Stimulated activated CD8-positive, alpha-beta memory T cell treated with anti-CD3 and anti-CD28 coated beads, Interleukin-12 subunit alpha, Interleukin-12 subunit beta, amount 100 ng/mL, for 4 hours (primary cell): ENCODE measurements around the gene RAB35.

Experiments
- DNase-seq: peaks from one replicate; pipeline ENCODE4 v3.0.0-alpha.2; 2020; ENCODE audit warnings: low read depth

Gene RAB35

DNA sequence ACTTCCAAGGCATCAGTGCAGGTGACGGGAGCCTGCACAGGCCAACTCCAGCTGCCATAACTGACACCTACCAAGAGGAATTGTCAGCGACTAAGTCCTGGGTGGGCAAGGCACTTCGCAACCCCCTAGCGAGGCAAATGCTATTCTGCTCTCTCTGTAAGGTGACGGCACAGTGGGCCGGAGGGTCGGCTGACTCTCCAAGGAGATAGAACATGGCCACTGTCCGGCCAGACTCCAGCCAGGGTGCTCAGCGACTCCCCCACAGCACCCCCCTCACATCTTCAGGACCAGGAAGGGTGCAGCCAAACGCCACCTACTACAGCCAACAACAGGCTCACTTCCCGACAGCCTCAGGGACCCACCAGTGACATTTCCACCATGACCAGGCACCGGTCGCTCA lies 13.2 kb downstream of the RAB35 start:
- DNase-seq: no peak

DNA sequence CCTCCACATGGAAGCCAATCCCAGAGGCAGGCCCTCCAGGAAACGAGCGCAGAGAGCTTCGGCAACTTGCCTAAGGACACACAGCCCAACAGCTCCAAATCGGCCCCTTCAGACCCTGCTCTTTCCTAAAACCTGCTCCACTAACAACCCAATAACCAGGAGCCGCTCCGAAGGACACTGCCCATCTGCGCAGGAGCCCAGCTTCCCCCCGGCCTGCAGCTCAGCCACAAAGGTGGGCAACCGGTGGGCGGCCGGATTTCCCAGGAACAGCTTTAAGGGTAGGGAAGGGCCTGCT lies 13.6 kb downstream of the RAB35 start:
- DNase-seq: no peak

DNA sequence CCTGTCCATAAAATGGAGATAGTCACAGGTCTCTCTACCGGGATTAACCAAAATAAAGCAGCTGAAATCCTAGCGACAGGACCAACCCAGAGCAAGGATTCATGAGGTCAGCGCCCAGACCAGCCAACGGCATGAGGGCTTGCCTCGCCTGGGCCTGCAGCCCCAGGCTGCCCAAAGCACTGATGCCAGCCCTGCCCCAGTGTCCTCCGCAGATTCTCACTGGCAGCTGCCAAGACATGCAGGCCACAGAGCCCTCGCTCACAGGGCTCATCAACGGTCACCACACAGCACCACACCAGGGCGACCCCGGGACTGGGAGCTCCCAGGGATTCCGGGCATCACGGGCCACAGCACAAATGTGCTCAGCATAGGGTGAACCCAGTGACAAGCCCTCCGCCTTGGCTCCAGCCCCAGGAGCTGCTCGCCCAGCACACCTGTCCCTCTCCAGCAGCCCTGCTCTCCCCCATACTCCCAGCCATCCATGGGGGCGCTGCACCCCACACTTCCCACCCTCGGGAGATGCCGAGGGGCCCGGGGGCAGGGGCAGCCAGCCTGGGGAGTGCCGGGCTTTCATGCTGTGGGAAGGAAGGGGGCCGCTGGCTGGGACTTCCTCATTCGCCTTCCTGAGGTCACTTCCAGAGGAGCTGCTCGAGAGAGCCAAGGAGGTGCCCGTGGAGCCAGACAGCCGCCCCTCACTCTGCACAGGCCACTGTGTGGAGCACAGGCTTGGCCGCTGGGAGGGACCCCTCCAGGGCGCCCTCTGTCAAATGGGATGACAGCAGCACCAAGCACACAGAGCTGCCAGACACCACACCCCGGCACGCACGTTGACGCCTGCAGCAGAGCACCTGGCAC lies 14.1 kb downstream of the RAB35 start:
- no peak for DNase-seq

DNA sequence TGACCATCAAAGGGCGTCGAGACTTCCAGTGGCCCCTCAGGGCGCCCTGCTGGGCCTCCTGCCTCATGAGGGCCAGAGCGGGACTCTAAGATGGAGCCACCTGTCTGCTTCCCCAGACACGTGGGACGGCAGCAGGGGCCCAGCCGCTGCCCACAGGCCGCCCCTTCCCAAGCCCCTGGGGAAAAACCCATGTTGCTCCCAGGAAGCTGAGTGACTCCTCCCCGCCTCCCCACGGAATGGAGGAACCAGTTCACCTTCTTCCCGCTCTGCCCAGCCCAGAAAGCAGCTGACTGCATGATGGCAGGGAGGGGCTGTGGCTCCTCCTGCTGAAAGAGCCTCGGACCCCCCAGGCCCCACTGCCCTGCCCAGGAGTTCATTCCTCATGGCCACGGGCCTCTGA lies 14.9 kb downstream of the RAB35 start:
- DNase-seq: no peak

DNA sequence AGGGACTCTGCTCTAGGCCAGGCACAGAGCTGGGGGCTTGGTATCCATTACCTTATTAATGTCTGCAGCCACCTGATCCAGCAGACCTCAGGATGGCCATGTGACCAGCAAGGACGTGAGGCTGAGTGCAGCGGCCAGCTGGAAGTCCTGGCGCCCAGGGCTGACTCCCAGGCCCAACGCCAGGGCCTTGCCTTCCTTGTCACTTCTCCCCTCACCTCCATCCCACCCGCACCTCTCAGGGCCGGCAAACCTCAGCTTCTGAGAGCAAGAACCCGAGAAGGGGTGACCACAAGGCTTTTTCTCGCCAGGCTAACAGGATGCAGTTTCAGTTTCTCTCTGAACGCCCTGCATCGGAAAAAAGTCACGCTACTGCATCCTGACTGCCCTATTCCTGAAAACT lies 15.4 kb downstream of the RAB35 start:
- no peak for DNase-seq

DNA sequence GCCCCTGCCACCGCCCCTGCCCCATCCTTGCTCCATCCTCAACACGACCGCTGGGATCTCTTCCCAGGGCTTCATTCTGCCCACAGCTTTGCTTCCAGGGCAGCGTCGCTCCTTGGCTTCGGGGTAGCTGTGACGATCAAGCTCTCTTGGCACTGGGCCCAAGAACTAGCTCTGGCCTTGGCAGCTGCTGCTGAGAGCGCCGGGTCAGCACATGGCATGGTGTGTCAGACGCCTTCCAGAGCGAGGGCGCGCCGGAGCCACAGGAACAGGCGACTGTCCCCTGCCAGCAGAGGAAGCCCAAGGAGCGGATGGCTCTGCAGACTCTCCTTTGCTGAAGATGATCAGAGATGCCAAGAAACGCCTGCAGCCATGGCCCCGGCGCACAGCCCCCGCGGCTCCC lies 15.9 kb downstream of the RAB35 start:
- DNase-seq: no peak

DNA sequence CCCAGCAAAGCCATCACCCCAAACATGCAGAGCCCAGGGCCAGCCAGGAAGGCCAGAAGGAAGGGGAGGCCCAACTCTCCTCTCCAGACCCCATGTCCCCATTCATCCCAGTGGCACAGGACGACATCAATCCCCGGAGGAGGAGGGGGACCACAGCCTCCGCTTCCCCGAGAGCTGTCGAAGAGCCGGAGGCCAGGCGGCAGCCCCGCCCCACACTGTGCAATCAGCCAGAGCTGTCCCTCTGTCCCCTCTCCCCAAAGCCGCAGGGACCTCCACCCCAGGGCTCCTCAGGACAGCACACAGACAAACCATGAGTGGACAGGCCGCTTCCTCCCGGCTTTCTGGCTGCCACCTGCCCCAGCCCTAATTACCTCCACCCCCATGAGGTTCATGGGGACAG lies 16.8 kb downstream of the RAB35 start:
- DNase-seq: no peak

DNA sequence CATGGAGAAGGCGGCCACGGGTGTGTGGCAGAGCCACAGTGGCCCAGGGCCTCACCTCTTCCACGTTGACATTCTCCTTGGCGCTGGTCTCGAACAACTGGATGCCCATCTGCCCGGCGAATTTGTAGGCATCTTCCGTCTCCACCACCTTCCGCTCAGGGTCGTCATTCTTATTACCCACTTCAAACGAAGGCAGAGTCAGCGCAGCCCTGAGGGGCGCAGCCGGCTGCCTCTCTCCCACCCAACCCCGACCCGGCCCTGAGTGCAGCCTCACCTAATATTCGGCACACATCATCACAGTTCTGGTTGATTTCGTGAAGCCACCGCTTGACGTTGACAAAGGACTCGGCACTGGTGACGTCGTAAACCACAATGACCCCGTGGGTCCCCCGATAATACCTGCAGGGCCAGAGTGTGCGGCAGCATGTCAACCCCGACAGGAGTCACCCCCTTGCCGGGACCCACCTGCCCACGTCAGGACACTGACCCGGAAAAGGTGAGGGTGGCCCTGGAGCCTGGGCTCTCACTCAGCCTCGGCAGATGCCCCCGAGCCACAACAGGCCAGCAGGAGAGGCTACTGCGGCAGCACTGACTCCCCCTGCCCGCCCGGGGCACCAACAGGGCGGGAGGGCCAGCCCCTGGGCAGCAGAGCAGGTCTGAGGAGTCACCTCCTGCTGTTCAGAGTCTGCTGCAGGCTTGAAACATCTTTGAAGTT lies 17.6 kb downstream of the RAB35 start:
- DNase-seq: no peak

DNA sequence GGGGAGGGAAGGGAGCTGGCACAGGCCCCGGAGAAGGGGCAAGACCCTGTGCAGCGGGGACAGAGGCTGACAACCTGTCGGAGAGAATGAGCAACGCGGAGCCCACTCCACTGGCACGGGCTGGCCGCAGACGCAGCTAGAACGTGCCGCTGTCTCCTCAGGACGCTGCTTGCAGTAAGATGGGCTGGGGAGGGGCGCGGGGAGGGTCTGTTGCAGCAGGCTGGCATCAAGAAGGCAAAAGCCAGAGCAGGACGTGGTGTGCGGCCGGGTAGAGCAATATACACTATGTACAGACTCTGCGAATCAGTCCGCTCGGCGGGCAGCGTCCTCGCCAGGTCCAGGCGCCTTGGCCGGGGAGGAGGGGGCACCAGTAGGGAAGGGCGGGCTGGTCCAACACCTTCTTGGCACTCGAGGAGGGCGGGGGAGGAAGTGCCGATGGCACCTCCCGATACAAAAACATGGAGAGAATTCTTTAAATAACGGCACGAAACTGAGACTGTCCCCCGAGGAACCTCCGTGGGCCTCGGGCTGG lies 19.8 kb downstream of the RAB35 start:
- DNase-seq: no peak

DNA sequence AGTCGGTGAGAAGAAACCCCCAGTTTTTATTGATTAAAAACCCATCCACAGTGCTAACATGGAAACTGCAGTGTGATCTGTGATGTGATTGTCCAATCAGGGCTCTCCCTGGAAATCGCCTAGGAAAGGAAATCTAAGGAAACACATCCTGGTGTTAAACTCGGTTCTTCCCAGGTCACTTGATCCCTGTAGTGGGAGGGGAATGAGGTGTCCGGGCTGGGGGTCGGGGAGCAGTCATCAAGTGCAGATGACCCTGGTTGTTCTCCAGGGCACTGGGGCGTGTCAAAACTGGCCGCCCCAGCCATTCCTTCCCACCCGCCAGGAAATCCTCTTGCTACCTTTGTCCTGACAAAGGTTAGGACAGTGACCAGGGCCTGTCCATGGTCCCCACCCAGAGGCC lies 20.8 kb downstream of the RAB35 start:
- no peak for DNase-seq

DNA sequence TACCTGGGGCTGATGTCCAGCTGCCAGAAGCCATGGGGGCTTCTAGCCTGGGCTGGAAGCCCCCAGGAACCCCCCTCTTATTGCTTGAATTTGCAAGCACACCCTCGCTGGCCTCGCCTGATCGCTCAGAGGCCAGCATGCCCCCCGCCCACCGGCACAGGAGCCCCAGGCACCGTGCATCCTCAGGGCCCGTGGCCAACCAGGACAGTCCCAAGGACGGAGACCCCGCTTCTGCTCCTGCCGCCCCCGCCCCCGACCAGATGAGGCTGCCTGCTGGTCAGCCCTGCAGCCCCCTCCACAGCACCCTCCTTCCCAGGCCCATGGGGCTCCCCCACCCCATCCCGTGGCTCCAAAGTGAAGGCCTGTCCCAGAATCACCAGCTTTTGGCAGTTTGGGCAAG lies 21.2 kb downstream of the RAB35 start:
- no peak for DNase-seq

DNA sequence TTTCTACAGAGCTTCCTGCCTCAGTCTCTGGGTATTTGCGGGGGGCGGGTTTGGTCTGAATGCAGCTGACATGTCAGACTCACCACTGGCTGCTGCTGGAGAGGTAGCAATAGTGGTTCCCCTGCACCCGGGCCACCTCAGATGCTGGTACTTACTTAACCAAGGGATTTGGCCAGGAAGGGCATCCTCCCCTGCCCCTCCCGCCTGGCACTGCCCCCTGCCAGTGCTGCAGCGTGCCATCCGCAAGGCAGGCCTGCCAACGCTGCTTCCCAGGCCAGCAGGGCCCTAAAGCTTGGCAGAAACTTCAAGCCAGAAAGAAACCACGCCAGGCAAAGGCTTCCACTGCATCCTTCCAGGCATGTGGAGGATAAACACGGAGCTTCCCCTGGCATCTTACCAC lies 22.1 kb downstream of the RAB35 start:
- DNase-seq: no peak

DNA sequence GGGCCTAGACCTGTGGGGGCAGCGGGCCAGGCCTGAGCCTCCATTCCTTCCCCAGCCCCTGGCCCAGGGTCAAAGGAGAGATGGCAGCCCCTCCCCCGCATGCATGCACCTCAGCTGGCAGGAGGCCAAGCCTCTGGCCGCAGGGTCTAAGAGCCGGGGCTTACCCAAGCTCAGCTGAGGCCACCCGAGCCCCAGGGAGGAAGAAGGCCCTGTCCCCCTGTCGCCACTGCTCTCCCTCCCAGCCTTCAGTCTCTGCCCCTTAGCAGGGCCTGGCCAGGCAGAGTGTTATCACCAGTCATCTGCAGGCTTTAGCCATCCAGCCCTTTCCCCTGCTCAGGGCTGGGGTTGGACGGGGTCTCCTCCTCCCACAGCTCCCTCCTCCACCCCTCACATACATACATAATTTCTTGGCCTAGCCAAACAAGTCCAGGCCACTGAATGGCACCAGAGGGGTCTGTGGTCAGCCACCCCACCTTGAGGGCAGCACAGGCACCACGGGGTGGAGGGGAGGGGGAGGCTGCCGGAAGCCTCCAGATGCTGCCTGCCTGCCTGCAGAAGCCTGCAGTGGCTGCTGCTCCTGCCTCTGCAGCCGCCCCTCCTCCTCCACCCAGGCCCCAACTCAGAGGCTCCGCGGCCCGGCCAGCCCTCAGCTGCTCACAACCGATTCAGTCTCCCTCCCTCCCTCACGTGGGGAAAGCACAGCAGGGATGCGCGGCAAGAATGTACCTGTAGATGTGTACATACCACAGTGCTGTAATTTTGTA lies 22.8 kb downstream of the RAB35 start:
- no peak for DNase-seq

DNA sequence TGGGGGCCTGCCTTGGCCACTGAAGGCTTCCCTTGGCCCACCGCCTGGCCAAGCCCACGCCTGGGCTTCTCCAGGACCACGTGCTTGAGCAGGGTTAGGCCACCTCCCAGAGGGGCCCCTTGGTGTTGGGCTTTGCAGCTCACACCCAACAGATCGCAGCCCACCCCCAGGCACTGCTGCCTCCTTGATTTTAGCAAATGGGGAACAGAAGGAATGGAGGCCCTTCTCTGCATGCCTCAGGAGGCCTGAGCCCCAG lies 23.3 kb downstream of the RAB35 start:
- DNase-seq: no peak

DNA sequence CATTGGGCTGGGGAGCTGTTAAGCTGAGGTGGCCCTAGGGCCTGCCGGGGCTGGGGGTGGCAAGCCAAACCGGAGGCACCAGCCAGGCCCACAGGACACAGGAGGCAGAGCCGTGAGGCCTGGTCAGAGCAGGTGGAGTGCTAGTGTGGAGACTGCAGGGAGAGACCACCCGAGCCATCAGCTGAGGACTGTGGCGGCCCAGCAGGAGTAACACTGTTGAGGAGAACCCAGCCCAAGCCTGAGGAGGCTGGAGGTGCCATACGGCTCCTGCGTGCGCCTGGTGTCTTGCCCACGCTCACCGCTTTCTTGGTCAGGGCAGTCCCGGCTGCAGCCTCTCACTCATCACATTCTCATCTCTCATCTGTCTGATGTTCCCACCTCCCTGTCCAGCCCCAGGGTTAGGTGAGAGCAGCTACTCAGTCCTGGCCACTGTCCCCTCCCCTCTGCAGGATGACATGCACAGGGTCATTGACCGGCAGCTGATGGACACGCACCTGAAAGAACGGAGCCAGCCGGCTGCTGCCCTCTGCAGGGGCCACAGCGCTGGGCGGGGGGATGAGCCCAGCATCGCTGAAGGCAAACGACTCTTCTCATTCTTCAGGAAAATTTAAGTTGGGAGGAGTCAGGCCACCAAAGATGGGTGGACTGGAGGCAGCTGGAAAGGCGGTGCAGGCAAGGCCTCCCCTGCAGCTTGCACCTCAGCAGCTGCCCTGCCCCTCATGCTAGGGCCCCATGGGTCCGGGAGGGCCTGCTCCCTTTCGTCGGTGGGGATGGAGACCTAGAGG lies 23.8 kb downstream of the RAB35 start:
- no peak for DNase-seq

DNA sequence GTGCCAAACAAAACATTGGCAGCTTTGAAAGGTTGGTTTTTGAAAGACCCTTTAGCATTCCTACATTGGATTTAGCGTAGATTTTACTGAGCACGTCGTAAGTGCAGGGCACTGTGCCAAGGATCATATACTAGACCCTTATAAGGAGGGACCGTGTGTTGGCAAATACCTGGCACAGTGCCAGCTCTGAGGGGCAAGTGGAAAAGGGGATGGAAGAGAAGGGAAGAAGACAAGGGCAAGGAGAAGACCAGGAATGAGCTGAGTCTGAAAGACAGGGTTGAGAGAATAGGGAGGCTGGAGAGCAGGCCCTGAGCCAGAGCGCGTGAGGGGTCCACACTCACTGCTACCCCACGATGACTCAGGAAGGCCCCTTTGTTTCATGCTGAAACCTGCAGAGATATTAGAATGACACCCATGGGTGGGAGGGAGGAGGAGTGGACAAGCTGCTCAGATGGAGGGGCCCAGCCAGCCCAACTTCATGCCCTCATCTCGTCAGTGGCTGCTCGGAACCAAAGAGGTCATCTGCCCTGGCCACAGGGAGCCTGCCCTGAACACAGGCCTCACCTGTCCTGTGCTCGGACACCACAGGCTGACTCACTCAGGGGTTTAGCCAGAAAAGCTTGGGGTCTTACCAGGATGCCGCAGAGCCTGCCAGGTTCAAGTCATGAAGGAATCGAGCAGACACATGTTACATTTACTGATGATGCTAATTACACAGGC lies 25.0 kb downstream of the RAB35 start:
- DNase-seq: no peak

DNA sequence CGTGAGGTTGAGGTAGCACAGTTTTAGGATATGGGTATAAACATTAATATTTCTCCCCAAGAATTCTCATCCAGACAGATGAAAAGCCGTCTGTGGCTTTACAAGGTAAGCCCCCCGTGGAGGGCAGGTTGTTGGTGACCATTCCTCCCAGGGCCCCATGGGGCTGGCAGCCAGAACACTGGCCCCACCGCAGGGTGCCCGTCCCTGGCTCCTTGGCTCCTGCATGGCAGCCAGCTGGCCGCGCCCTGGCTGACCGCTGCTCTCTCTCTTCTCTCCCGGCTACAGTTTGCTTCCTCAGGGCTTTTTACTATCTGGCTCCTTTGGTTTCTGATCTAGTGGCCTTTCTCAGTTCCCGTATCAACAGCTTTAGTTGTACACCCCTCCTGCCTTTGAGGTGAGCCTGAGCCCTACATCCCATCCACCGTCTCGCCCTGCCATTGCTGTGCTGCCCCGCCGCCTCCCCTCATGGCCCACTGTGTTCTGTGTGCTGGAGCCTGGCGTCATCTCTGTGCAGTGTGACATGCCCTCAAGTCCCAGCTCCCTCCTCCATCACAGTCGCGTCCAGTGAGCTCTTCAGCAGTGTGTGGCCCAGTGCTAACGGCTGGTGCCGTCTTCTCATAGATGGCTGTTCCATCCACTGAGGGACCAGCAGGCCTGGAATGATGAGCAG lies 25.8 kb downstream of the RAB35 start:
- no peak for DNase-seq

DNA sequence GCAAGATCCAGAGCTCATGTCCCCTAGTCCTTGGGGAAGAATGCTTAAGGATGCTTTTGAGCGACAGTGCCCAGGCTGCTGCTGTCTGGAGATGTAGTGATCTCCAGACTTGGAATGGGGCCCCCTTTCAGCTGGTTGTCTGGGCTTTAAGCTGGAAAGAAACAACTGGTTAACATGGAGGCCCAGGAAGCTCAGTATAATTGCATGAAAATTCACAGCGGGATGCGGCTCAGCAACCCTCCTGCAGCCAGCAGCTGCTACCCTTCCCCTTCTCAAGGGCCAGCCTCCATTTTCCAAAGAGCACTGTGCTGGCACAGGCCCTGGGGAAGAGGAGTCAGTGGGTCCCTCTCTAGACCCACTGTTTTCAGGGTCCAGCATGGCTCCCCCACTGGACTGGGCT lies 26.3 kb downstream of the RAB35 start:
- DNase-seq: no peak

DNA sequence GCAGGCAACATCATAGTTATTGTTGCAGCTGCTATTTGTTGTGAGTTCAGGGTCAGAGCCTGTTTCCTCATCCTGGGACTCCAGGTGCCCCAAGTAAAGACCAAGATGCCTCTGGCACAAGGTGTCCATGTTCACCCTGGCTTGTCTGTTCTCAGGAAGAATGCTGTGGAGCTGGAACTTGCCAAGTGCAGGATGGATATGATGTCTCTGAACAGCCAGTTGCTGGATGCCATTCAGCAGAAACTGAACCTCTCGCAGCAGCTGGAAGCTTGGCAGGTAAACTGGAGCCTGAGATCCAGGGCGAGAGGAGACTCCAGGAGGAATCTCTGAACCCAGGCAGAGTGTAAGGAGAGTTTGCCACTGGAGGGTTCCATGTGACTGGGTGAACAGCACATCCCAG lies 26.8 kb downstream of the RAB35 start:
- no peak for DNase-seq

DNA sequence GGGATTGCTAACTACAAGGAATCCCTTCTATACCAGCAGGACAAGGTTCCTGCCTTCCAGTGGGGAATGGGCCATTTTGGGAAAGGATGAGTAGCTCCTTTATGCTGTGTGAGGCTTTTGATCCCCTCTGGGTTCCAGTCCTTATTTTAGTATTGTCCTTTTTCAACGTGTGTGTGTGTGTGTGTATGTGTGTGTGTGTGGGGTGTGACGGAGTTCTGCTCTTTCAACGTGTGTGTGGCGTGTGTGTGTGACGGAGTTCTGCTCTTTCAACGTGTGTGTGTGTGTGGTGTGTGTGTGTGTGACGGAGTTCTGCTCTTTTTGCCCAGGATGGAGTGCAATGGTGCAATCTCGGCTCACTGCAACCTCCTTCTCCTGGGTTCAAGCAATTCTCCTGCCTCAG lies 27.4 kb downstream of the RAB35 start:
- no peak for DNase-seq
